Fibroblast of skin of left biceps (primary cell): ENCODE data around the gene FBXO31.
"Not testable (repeated sequence)": the region's sequence is repeated elsewhere in the genome, so short reads cannot be mapped to it uniquely, and the experiment has no call there.

Experiments used
- DNase-seq, 2 experiments: peaks; one replicate each; pipeline ENCODE4 v3.0.0-alpha.2; 2013; ENCODE audit warnings: low read depth in 2 of 2

The FBXO31 gene

GRCh38 chr16:87365021-87365713 lies 18.4 kb downstream of the FBXO31 start:
- no peak for DNase-seq

DNA sequence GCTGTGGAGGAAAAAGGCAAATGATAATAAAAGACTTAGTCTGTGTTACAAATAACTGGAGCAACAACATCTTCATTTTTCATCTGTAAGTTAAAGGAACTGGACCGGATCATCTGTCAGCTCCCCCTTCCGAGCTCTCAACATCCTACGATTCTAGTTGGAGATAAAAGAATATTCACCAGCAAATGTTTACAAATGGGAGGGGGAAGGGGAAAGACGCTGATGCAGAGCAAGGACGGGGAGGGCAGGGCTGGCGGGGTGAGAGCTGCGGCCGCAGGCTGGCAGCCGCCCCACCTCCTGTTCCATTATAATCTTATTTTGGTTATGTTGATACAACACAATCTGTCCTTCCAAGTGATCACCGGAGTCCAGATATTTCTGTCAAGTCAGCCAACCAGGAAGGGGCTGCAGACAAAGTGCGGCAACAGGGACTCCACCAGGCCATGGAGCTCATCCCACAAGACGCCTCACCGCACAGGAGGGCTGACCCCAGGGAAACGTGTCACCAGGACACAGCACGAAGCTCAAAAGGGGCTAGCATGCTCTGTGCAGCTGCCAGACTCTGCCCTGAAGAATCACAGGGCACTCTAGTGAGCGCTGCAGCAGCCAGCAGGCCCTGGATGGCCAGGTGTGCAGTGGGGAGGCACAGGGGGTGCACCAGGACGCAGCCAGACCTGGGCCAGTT lies 19.7 kb downstream of the FBXO31 start:
- DNase-seq, result no peak

GRCh38 chr16:87362828-87363559 lies 20.6 kb downstream of the FBXO31 start:
- not testable (repeated sequence) for DNase-seq

DNA sequence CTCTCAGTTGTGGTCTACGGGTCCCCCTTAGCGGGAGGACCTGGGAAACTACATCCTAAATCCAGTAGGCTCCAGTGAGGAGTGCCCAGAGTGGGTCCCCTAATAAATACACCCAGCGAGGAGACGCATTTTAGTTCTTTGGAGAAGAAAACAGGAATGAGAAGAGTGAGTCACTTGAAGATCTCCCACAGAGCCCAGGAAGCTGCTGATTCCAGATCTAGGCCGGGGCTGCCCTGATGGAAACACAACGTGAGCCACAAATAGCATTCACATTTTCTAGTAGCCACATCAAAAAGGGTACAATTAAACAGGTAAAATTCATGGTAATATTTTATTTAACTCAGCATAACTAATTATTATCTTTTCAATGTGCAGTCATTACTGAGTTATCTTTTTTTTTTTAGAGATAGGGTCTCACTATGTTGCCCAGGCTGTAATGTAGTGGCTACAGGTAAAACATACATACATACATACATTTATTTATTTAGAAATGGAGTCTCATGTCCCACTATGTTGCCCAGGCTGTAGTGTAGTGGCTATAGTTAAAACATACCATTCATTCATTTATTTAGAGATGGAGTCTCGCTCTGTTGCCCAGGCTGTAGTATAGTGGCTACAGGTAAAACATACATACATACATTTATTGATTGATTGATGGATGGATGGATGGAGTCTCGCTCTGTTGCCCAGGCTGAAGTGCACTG lies 21.5 kb downstream of the FBXO31 start:
- DNase-seq, result no peak

DNA sequence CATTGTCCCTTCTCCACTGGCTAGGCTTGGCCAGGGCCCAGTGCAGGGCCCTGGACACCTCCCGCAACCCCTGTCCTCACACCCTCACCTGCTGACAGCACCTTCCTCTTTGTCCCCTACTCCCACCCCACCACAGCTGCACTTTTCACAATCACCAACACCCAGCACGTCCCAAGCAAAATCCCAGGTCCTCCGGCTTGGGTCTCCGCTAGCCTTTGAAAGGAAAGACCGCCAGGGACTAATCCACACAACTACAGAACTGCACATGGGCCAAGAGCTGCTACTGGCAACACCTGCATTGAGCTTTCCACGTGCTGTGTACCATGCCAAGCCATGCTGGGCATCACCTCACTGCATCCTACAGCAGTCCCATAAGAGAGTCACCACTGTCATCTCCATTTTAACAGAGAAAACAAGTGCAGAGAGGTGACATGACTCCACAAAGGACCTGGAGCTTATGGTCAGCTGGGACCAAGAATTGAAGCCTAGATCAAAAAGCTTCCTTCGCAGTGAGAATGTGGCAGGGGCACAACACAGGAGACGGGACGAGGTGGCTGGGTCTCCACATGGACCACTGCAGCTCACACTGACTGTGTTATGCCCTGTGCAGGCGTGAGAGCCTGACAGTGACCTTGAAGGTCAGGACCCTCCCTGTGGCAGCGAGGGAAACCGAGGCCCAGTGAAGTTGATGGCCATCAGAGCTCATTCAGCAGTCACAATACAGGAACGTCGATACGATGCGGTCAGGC lies 22.5 kb downstream of the FBXO31 start:
- DNase-seq, result no peak

DNA sequence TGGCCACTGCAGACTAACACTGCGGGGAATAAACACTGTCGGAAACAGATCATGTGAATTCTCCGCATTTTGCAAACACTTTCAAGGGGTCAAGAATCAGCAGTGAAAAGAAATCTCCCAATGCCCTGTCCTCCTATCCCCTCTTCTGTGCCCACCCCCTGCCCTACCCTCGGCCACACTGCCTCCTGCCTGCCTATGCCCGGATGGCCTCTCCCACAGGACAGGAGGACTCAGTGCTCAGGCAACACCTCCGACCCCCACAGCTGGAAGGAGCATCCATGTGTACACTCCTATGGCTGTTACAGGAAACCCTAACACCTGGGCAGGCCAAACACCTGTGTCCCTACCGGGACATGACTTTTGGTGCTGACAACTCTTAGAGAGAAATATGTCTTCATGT lies 24.5 kb downstream of the FBXO31 start:
- no peak for DNase-seq

- DNase-seq, result no peak
Measured at GRCh38 chr16:87358696-87359095, 24.9 kb downstream of the FBXO31 start.

GRCh38 chr16:87358250-87358649 lies 25.3 kb downstream of the FBXO31 start:
- DNase-seq, result no peak

DNA sequence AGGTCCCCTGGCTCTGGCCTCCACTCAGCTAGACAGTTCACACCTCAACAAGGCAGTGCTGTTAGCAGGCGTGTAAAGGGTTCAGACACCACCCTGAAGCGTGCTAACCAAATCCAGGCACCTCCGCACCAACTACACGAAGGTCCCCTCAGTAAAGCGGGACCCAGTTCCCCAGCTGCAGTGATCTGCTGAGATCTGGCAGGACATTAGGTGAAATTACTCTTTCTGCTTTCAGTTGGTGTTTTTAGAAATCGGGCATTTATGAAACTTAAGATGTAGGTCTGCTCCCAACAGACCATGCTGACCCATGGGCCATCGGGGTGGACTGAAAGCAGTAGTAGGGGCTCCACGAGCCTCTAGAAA lies 27.1 kb downstream of the FBXO31 start:
- no peak for DNase-seq

DNA sequence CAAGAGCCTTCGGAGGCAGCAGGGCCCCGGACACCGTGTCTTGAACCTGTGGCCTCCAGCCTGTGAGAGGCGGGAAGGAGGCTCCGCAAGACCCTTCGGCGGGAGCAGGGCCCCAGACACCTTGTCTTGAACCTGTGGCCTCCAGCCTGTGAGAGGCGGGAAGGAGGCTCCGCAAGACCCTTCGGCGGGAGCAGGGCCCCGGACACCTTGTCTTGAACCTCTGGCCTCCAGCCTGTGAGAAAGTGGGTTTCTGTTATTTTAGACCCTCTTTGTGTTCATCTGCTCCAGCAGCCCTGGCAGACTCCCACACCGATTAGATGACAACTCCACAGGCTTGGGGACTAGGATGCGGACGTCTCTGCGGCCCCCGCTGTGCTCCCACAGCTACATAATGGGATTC lies 30.0 kb downstream of the FBXO31 start:
- DNase-seq, result no peak

DNA sequence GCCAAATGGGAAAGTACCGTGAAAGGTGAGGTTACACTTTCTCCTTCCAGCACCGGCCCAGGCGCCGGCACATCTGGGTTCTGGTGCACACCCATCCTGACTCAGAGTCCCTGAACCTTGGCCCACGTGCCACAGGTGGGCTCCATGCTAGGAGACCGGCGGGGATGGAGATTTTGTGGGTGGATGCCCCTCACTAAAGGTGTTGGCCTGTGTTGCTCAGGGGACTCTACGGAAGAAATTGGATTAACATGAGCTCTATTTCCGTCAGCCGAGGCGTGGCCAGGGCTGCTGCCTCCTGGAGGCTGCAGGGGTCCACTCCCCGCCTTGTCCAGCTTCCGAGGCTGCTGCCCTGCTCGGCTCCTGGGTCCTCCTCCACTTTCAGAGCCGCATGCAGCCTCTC lies 30.8 kb downstream of the FBXO31 start:
- DNase-seq, result no peak

DNA sequence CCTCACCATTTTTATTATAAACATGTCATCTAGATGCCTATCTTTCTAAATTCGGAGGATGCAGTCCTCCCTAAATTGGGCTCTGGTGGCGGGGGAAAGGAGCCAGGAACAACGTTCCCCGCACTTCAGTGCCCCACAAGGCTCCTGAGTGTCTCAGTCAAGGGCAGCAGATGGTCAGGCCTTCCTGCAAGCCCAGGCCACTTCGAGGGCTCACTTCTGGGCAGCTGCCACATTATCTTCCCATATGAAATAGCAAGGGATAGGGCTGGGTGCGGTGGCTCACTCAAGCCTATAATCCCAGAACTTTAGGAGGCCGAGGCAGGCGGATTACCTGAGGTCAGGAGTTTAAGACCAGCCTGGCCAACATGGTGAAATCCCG lies 32.3 kb downstream of the FBXO31 start:
- DNase-seq, result no peak

DNA sequence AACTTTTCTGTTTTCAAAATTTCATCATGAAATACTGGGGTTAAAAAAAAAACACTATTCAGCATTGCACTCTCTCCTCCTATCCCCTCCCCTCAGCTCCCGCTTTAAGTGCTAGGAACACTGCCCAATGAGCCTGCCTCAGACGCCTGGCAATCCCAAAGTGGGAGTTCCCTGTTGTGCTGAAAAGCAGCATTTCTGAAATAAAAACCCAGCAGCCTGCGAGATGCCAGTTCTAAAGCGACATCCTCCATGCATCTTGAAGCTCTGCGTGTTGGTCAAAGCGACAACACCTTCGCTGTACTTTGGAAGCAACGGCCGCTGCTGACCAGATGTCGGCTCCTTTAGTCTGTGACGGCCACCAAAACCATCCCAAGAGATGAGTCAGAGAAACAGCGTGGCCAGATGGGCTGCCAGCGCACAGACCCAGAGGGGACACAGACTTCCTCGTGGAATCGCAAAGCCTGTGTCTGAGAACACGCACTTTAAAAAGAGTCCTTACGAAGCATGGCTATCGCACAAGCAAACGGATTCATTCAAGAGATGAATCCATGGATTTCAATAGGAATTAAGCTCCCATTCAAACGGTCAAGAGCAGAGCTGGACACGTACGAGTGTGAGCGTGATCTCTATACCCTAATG lies 32.8 kb downstream of the FBXO31 start:
- no peak for DNase-seq

- no peak for DNase-seq
Measured at GRCh38 chr16:87350031-87350430, 33.5 kb downstream of the FBXO31 start.

DNA sequence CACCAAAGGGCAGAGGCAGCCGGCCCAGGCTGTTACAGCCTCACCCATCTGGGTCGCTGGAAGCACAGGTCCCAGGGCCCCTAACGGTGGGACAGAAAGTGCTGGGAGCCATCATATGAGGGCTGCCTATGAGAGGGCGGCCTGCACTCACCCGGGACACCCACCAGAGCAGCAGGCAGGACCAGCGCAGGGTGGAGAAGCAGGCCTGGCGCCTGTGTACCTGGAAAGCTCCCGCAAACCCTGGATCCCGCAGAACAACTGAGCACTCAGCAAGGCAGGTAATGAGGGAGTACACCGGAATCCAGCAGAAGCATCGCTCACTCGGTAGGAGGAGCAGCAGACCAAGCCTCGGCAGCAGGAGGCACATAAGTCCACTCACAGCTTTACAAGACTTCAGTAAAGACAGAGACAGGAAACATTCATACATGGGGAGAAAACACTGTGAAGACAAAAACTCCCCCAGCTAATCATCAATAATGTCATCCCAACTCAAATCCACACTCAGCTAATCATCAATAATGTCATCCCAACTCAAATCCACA lies 34.9 kb downstream of the FBXO31 start:
- DNase-seq, result no peak

GRCh38 chr16:87347932-87348615 lies 35.5 kb downstream of the FBXO31 start:
- DNase-seq, result no peak

- DNase-seq, result no peak
Measured at GRCh38 chr16:87346517-87347060, 37.0 kb downstream of the FBXO31 start.

DNA sequence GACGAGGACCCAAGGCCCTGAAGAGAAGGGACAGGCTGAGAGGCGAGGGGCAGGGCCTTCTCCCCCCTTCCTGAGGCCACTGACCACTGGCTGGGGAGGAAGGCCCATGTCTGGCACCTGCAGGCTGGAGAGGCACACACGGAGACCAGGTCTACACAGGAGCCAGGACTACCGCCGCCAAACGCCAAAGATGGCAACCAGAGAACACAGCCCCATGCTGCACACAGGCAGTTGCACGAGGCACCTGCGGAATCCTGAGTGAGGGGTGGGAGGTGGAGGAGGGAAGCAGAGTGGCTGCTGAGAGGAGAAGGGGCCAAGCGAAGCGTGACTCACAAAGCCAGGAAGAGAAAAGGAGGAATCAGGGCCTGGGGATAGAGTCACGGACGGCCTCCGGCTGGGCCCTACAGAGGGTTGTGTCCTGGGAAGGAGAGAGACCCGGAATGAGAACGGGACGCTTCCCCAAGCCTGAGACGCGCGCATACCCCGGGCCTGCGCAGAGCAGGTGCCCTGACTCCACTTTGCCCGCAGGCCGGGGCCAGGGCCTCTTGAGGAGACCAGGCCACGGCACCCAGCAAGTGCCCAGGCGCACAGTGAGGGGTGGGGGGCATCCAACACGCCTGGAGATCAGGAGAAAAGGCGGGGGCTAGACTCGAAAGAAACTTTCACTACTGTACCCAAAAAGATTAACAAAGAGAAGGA lies 37.7 kb downstream of the FBXO31 start:
- no peak for DNase-seq

- no peak for DNase-seq
Measured at GRCh38 chr16:87344931-87345631, 38.5 kb downstream of the FBXO31 start.
